ENCODE data around the gene CRAT.

Gene CRAT

GRCh38 chr9:129100383-129101169 is 10.0 kb downstream of the CRAT start:
- Histone ChIP-seq H3K27me3 (ENCODE audit: insufficient read depth, low read length) (no peaks in the 10 kb centered on the region), H3K79me2 (ENCODE audit: control insufficient read depth, insufficient read depth, low read length, unreplicated experiment) (no peaks in the 10 kb centered on the region), H3K4me3 (ENCODE audit: low read depth, low read length) (no peak overlapping the region), H3K36me3 (ENCODE audit: insufficient read depth, low read length) (no peaks in the 10 kb centered on the region), H3K4me1 (ENCODE audit: control insufficient read depth, insufficient read depth, low read length, unreplicated experiment) (no peaks in the 10 kb centered on the region), H3K27ac (ENCODE audit: low read depth, low read length) (no peak overlapping the region), H2AFZ (ENCODE audit: low read length, unreplicated experiment) (no peak overlapping the region)

GRCh38 chr9:129098328-129098727 is 12.3 kb downstream of the CRAT start:
- Histone ChIP-seq H3K27me3 (ENCODE audit: insufficient read depth, low read length) (no peaks in the 10 kb centered on the region), H3K79me2 (ENCODE audit: control insufficient read depth, insufficient read depth, low read length, unreplicated experiment) (no peaks in the 10 kb centered on the region), H3K4me1 (ENCODE audit: control insufficient read depth, insufficient read depth, low read length, unreplicated experiment) (no peaks in the 10 kb centered on the region), H3K4me3 (ENCODE audit: low read depth, low read length) (no peak overlapping the region), H2AFZ (ENCODE audit: low read length, unreplicated experiment) (no peak overlapping the region), H3K36me3 (ENCODE audit: insufficient read depth, low read length) (no peaks in the 10 kb centered on the region), H3K27ac (ENCODE audit: low read depth, low read length) (no peak overlapping the region)

- Histone ChIP-seq H3K4me3 (ENCODE audit: low read depth, low read length) (no peak overlapping the region), H3K79me2 (ENCODE audit: control insufficient read depth, insufficient read depth, low read length, unreplicated experiment) (no peaks in the 10 kb centered on the region), H3K4me1 (ENCODE audit: control insufficient read depth, insufficient read depth, low read length, unreplicated experiment) (no peaks in the 10 kb centered on the region), H2AFZ (ENCODE audit: low read length, unreplicated experiment) (no peak overlapping the region), H3K36me3 (ENCODE audit: insufficient read depth, low read length) (no peaks in the 10 kb centered on the region), H3K27me3 (ENCODE audit: insufficient read depth, low read length) (no peaks in the 10 kb centered on the region), H3K27ac (ENCODE audit: low read depth, low read length) (no peak overlapping the region)
These were observed 12.8 kb downstream of the CRAT start for GRCh38 chr9:129097671-129098306.

GRCh38 chr9:129095908-129096307 is 14.7 kb downstream of the CRAT start:
- H3K27me3 ChIP-seq (ENCODE audit: insufficient read depth, low read length): no peaks in the 10 kb centered on the region

GRCh38 chr9:129095170-129095667 is 15.4 kb downstream of the CRAT start:
- H3K27me3 ChIP-seq (ENCODE audit: insufficient read depth, low read length): no peaks in the 10 kb centered on the region

More at GRCh38 chr9:129095908-129096307, 14.7 kb downstream of the CRAT start:
- Histone ChIP-seq H3K79me2 (ENCODE audit: control insufficient read depth, insufficient read depth, low read length, unreplicated experiment) (no peaks in the 10 kb centered on the region), H3K4me3 (ENCODE audit: low read depth, low read length) (no peak overlapping the region), H3K27ac (ENCODE audit: low read depth, low read length) (no peak overlapping the region), H3K4me1 (ENCODE audit: control insufficient read depth, insufficient read depth, low read length, unreplicated experiment) (no peaks in the 10 kb centered on the region), H3K36me3 (ENCODE audit: insufficient read depth, low read length) (no peaks in the 10 kb centered on the region), H2AFZ (ENCODE audit: low read length, unreplicated experiment) (no peak overlapping the region)

GRCh38 chr9:129094387-129095169 is 16.0 kb downstream of the CRAT start:
- Histone ChIP-seq H3K4me1 (ENCODE audit: control insufficient read depth, insufficient read depth, low read length, unreplicated experiment) (no peaks in the 10 kb centered on the region), H3K27ac (ENCODE audit: low read depth, low read length) (no peak overlapping the region), H3K4me3 (ENCODE audit: low read depth, low read length) (no peak overlapping the region), H3K36me3 (ENCODE audit: insufficient read depth, low read length) (peaks cover 4% of the 10 kb centered on the region; the same call in 1 of the 2 replicates), H2AFZ (ENCODE audit: low read length, unreplicated experiment) (no peak overlapping the region), H3K79me2 (ENCODE audit: control insufficient read depth, insufficient read depth, low read length, unreplicated experiment) (no peaks in the 10 kb centered on the region), H3K27me3 (ENCODE audit: insufficient read depth, low read length) (no peaks in the 10 kb centered on the region)

More at GRCh38 chr9:129095170-129095667, 15.4 kb downstream of the CRAT start:
- no peaks in the 10 kb centered on the region for H3K36me3 ChIP-seq (ENCODE audit: insufficient read depth, low read length)
- H3K4me3 ChIP-seq (ENCODE audit: low read depth, low read length): no peak overlapping the region
- H3K4me1 ChIP-seq (ENCODE audit: control insufficient read depth, insufficient read depth, low read length, unreplicated experiment): no peaks in the 10 kb centered on the region
- H3K27ac ChIP-seq (ENCODE audit: low read depth, low read length): no peak overlapping the region
- no peak overlapping the region for H2AFZ ChIP-seq (ENCODE audit: low read length, unreplicated experiment)
- no peaks in the 10 kb centered on the region for H3K79me2 ChIP-seq (ENCODE audit: control insufficient read depth, insufficient read depth, low read length, unreplicated experiment)

- Histone ChIP-seq H3K27ac (ENCODE audit: low read depth, low read length) (no peak overlapping the region), H3K4me1 (ENCODE audit: control insufficient read depth, insufficient read depth, low read length, unreplicated experiment) (no peaks in the 10 kb centered on the region), H3K4me3 (ENCODE audit: low read depth, low read length) (no peak overlapping the region), H2AFZ (ENCODE audit: low read length, unreplicated experiment) (no peak overlapping the region), H3K27me3 (ENCODE audit: insufficient read depth, low read length) (no peaks in the 10 kb centered on the region), H3K79me2 (ENCODE audit: control insufficient read depth, insufficient read depth, low read length, unreplicated experiment) (no peaks in the 10 kb centered on the region), H3K36me3 (ENCODE audit: insufficient read depth, low read length) (peaks cover 4% of the 10 kb centered on the region; the same call in 1 of the 2 replicates)
These were observed 16.8 kb downstream of the CRAT start for GRCh38 chr9:129093602-129094386.

DNA sequence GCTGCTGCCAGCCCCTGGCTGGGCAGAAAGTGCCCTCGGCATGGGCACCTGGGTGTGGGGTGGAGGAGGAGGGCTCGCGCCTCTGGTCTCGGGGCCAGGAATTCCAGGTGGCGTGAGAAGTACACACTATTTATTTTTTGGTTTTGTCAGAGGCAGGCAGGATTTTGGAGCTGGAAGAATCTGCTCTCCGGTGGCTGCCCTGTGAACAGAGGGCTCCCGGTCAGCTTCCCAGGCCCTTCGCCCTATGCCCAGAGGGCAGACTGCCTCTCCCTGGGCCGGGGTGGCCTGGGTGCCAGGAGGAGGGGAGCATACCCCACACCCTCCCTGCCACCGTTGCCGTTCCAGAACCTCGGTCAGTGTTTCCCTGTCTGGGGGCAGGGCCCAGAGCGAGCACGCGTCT is 21.3 kb downstream of the CRAT start:
- Histone ChIP-seq H2AFZ (ENCODE audit: low read length, unreplicated experiment) (no peak overlapping the region), H3K79me2 (ENCODE audit: control insufficient read depth, insufficient read depth, low read length, unreplicated experiment) (no peaks in the 10 kb centered on the region), H3K4me1 (ENCODE audit: control insufficient read depth, insufficient read depth, low read length, unreplicated experiment) (no peaks in the 10 kb centered on the region), H3K27me3 (ENCODE audit: insufficient read depth, low read length) (no peaks in the 10 kb centered on the region), H3K4me3 (ENCODE audit: low read depth, low read length) (no peak overlapping the region), H3K27ac (ENCODE audit: low read depth, low read length) (no peak overlapping the region), H3K36me3 (ENCODE audit: insufficient read depth, low read length) (peaks cover 4% of the 10 kb centered on the region; the same call in 1 of the 2 replicates)

DNA sequence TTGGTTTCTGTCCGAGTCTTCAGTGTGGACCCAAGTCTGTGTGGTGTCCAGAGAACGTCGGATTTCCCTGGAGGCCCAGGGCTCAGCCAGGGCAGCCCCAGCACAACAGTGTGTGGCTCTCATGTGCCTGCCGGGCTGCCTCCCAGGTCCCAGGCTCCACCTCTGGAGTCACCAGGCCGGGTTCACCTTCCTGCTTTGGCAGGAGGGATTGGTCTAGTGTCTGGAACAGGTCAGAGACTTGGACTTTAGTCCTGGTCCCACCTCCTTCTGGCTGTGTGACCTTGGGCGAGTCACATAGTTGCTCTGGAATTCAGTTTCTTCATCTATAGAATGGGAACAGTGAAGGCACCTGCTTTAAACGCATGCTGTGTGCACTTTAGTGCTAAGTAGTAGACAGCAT is 26.5 kb downstream of the CRAT start:
- Histone ChIP-seq H3K79me2 (ENCODE audit: control insufficient read depth, insufficient read depth, low read length, unreplicated experiment) (peaks cover 11% of the 10 kb centered on the region), H2AFZ (ENCODE audit: low read length, unreplicated experiment) (no peak overlapping the region), H3K27ac (ENCODE audit: low read depth, low read length) (no peak overlapping the region), H3K27me3 (ENCODE audit: insufficient read depth, low read length) (no peaks in the 10 kb centered on the region), H3K4me1 (ENCODE audit: control insufficient read depth, insufficient read depth, low read length, unreplicated experiment) (peaks cover 15% of the 10 kb centered on the region), H3K4me3 (ENCODE audit: low read depth, low read length) (no peak overlapping the region), H3K36me3 (ENCODE audit: insufficient read depth, low read length) (no peaks in the 10 kb centered on the region)

- Histone ChIP-seq H2AFZ (ENCODE audit: low read length, unreplicated experiment) (peak overlapping the region; percentile 98), H3K79me2 (ENCODE audit: control insufficient read depth, insufficient read depth, low read length, unreplicated experiment) (peaks cover 11% of the 10 kb centered on the region), H3K4me3 (ENCODE audit: low read depth, low read length) (peak overlapping the region; percentile 91), H3K27me3 (ENCODE audit: insufficient read depth, low read length) (no peaks in the 10 kb centered on the region), H3K27ac (ENCODE audit: low read depth, low read length) (peak overlapping the region; percentile 14; the same call in 1 of the 2 replicates), H3K4me1 (ENCODE audit: control insufficient read depth, insufficient read depth, low read length, unreplicated experiment) (peaks cover 15% of the 10 kb centered on the region), H3K36me3 (ENCODE audit: insufficient read depth, low read length) (no peaks in the 10 kb centered on the region)
These were observed 29.1 kb downstream of the CRAT start for GRCh38 chr9:129081388-129081904.
